Astrocyte (in vitro differentiated cells and primary cell): ENCODE measurements around the gene BHLHA15. TPM values are rescaled to one million over a fixed set of nuclear protein-coding genes. Genes with fewer than 3 reads are reported as not detected.

ENCODE experiments used
- DNase-seq: peaks from one replicate; pipeline ENCODE4 v3.0.0-alpha.2; 2010; ENCODE audit warnings: low read depth
- FAIRE-seq: peaks from 2 replicates; lab custom pipeline; 2011; peaks lifted over from hg19 to GRCh38; lab: Jason Lieb, UNC
- H2AFZ ChIP-seq: 2 replicates; pipeline ENCODE4 v1.6.0; 2012; ENCODE audit warnings: low read depth, low read length, inconsistent platforms
- H3K27ac ChIP-seq: 2 replicates; pipeline ENCODE4 v1.5.1; 2011; ENCODE audit warnings: low read depth, low read length, inconsistent platforms
- H3K27me3 ChIP-seq: 2 replicates; pipeline ENCODE4 v1.6.0; 2011; ENCODE audit warnings: low read length, inconsistent platforms; ENCODE audit not compliant: insufficient read depth
- H3K36me3 ChIP-seq: 2 replicates; pipeline ENCODE4 v1.5.1; 2011; ENCODE audit warnings: low read length, inconsistent platforms; ENCODE audit not compliant: insufficient read depth
- H3K4me1 ChIP-seq: 2 replicates; pipeline ENCODE4 v1.5.1; 2011; ENCODE audit warnings: low read length, inconsistent platforms; ENCODE audit not compliant: insufficient read depth
- H3K4me2 ChIP-seq: 2 replicates; pipeline ENCODE4 v1.6.0; 2012; ENCODE audit warnings: low read length, inconsistent platforms
- H3K4me3 ChIP-seq: 2 replicates; pipeline ENCODE4 v1.5.1; 2011; ENCODE audit warnings: low read depth, mild to moderate bottlenecking, low read length, inconsistent platforms; ENCODE audit not compliant: insufficient read depth
- H3K79me2 ChIP-seq: 2 replicates; pipeline ENCODE4 v1.6.0; 2012; ENCODE audit warnings: mild to moderate bottlenecking, low read length, inconsistent platforms; ENCODE audit not compliant: insufficient read depth
- H3K9ac ChIP-seq: 2 replicates; pipeline ENCODE4 v1.6.0; 2012; ENCODE audit warnings: mild to moderate bottlenecking, low read length, inconsistent platforms
- H3K9me3 ChIP-seq: 2 replicates; pipeline ENCODE4 v1.5.1; 2012; ENCODE audit warnings: low read depth, mild to moderate bottlenecking, low read length, inconsistent platforms; ENCODE audit not compliant: insufficient read depth
- H4K20me1 ChIP-seq: 2 replicates; pipeline ENCODE4 v1.6.0; 2012; ENCODE audit warnings: low read length, inconsistent platforms; ENCODE audit not compliant: insufficient read depth
- H3K27ac Mint-ChIP-seq: one replicate; pipeline ENCODE4 v1.8.0; 2021; ENCODE audit warnings: mild to moderate bottlenecking, mixed read lengths; ENCODE audit not compliant: unreplicated experiment
- H3K27me3 Mint-ChIP-seq: one replicate; pipeline ENCODE4 v1.8.0; 2021; ENCODE audit warnings: low read depth, mixed read lengths; ENCODE audit not compliant: unreplicated experiment
- H3K36me3 Mint-ChIP-seq: one replicate; pipeline ENCODE4 v1.8.0; 2021; ENCODE audit warnings: low read depth, mixed read lengths; ENCODE audit not compliant: unreplicated experiment
- H3K4me1 Mint-ChIP-seq: one replicate; pipeline ENCODE4 v1.8.0; 2021; ENCODE audit warnings: low read depth, mixed read lengths; ENCODE audit not compliant: unreplicated experiment
- H3K4me3 Mint-ChIP-seq: one replicate; pipeline ENCODE4 v1.8.0; 2021; ENCODE audit warnings: mild to moderate bottlenecking, moderate library complexity, mixed read lengths; ENCODE audit not compliant: unreplicated experiment
- H3K9me3 Mint-ChIP-seq: one replicate; pipeline ENCODE4 v1.8.0; 2021; ENCODE audit warnings: mild to moderate bottlenecking, mixed read lengths; ENCODE audit not compliant: unreplicated experiment
- EZH2 ChIP-seq: IDR thresholded peaks from 2 replicates; pipeline ENCODE4 v1.6.1; 2012; ENCODE audit warnings: mild to moderate bottlenecking, low read length, inconsistent platforms; ENCODE audit not compliant: insufficient read depth
- total RNA-seq: library from RNA; stranded (reverse); gene quantifications from 2 replicates; pipeline ENCODE4 v1.2.1, GENCODE V29; 2021
- TF ChIP-seq, protein P1 (sequence below): IDR thresholded peaks from 2 replicates; pipeline ENCODE4 v1.5.1; 2011; ENCODE audit warnings: low read depth, mild to moderate bottlenecking, inconsistent platforms, low read length, moderate library complexity; ENCODE audit not compliant: insufficient read depth

The BHLHA15 gene
- total RNA-seq, 1 donor from 2014 or later, result 0.57 TPM

DNA sequence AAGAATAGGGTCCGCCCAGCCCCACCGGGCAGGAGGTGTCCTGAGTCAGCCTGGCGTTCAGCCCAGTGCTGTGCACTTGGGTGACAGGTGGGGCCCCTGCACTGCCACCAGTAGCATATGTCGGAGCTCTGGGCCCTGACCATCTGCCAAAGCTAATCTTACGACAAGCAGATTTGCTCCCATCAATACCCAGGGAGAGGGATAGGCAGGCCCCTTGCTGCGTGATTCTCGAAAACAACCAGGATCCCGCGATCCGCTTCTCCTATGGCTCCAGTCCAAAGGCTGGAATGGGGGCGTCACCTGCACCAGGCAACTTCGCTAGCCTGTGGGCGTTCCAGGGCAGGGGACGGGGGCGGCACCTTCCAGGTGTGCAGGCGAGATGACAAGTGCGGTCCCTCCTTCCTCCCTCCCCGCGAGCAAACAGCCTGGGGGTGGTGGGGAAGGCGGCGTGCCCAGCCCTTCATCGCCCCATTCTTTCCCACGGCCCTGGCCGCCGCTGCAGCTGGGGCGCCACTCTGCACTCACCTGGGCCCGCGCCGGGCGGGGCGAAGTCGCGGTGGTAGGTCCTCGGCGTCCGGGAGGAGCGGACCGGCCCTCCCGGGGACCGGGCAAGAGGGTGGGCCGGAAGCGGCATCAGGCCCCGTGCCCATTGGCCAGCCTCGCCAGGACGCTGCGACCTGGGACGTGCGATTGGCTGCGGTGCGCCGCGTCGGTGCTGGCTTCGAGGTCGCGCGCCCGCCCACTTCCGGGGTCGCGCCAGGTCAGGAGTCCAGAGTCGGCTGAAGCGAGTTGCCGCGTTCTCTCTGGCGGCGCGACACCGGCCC, 40.6 kb downstream of the BHLHA15 start, which contains the start of gene TECPR1:
Gene TECPR1 (minus strand): TSS at position 632 of the 824 bp plus-strand sequence. CDS start 6,086 bp downstream, outside the sequence.
- no peak for FAIRE-seq
- no peaks in the 10 kb centered on the region for H3K9me3 ChIP-seq
- Mint-ChIP-seq H3K36me3 (peaks cover 3% of the 10 kb centered on the region), H3K4me3 (peak within 1 kb of the TSS; percentile 93), H3K27ac (peak within 1 kb of the TSS; percentile 85), H3K4me1 (peaks cover 12% of the 10 kb centered on the region), H3K27me3 (peaks cover 2% of the 10 kb centered on the region), H3K9me3 (no peaks in the 10 kb centered on the region)
- peak; percentile 80 for DNase-seq
- H3K79me2 ChIP-seq, result peaks cover 41% of the 10 kb centered on the region
- no peaks in the 10 kb centered on the region for H3K36me3 ChIP-seq
- no peaks in the 10 kb centered on the region for H3K27me3 ChIP-seq
- H4K20me1 ChIP-seq, result no peaks in the 10 kb centered on the region
- peak within 1 kb of the TSS; percentile 79 for H3K4me3 ChIP-seq
- peak within 1 kb of the TSS; percentile 97 for H2AFZ ChIP-seq
- H3K27ac ChIP-seq, result peak within 1 kb of the TSS; percentile 54
- peak within 1 kb of the TSS; percentile 95 for H3K4me2 ChIP-seq
- peaks cover 5% of the 10 kb centered on the region for H3K4me1 ChIP-seq
- TF ChIP-seq, protein P1, sequence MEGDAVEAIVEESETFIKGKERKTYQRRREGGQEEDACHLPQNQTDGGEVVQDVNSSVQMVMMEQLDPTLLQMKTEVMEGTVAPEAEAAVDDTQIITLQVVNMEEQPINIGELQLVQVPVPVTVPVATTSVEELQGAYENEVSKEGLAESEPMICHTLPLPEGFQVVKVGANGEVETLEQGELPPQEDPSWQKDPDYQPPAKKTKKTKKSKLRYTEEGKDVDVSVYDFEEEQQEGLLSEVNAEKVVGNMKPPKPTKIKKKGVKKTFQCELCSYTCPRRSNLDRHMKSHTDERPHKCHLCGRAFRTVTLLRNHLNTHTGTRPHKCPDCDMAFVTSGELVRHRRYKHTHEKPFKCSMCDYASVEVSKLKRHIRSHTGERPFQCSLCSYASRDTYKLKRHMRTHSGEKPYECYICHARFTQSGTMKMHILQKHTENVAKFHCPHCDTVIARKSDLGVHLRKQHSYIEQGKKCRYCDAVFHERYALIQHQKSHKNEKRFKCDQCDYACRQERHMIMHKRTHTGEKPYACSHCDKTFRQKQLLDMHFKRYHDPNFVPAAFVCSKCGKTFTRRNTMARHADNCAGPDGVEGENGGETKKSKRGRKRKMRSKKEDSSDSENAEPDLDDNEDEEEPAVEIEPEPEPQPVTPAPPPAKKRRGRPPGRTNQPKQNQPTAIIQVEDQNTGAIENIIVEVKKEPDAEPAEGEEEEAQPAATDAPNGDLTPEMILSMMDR, result no peak
- no peak for TF ChIP-seq EZH2
- peak within 1 kb of the TSS; percentile 88 for H3K9ac ChIP-seq

DNA sequence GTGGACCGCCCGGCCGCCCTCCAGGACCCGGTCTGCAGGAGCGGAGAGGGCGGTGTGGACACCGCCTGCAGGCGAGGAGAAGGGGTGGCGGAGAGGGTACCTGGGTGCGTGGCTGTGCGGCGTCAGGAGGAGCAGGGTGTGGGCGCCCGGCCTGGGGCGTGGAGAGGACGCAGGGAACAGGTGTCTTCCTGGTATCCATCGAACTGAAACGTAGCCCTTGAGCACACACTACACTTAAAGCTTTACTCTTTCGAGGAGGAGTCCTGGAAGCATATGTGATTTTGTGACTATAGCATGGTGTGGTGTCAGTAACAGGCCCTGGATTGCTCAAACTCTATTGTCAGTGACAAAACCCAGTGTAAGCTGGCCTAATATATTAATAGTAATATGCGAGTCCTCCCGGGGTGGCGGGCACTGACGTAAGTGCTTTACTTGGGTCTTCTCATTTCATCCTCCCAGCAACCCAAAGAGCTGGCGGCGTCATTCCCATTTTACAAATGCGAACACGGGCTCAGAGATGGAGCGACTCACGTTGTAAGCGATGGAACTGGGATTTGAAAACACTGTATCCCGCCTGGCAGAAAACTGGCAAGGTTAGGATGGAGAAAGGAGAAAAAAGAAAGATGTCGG, 41.3 kb downstream of the BHLHA15 start:
- Histone ChIP-seq H3K4me1 (peaks cover 5% of the 10 kb centered on the region), H4K20me1 (no peaks in the 10 kb centered on the region), H3K4me2 (peak overlapping the region; percentile 95), H3K27me3 (no peaks in the 10 kb centered on the region), H3K9me3 (no peaks in the 10 kb centered on the region), H3K79me2 (peaks cover 41% of the 10 kb centered on the region), H3K9ac (peak overlapping the region; percentile 88), H3K27ac (peak overlapping the region; percentile 25), H3K4me3 (peak overlapping the region; percentile 79), H3K36me3 (no peaks in the 10 kb centered on the region), H2AFZ (peak overlapping the region; percentile 97)
- peak overlapping the region; percentile 93 for H3K4me3 Mint-ChIP-seq
- DNase-seq, result no peak
- no peak for FAIRE-seq
- peaks cover 12% of the 10 kb centered on the region for H3K4me1 Mint-ChIP-seq
- peak overlapping the region; percentile 53 for H3K27ac Mint-ChIP-seq
- H3K9me3 Mint-ChIP-seq, result no peaks in the 10 kb centered on the region
- no peak for TF ChIP-seq EZH2
- TF ChIP-seq, protein P1, result no peak
- H3K27me3 Mint-ChIP-seq, result peaks cover 2% of the 10 kb centered on the region
- peaks cover 4% of the 10 kb centered on the region for H3K36me3 Mint-ChIP-seq
